Astrocyte (in vitro differentiated cells and primary cell): ENCODE measurements around the gene CTSF.

Experiments
- EZH2 ChIP-seq: IDR thresholded peaks from 2 replicates; pipeline ENCODE4 v1.6.1; 2012; ENCODE audit warnings: mild to moderate bottlenecking, low read length, inconsistent platforms; ENCODE audit not compliant: insufficient read depth
- TF ChIP-seq, protein P1 (sequence below): IDR thresholded peaks from 2 replicates; pipeline ENCODE4 v1.5.1; 2011; ENCODE audit warnings: low read depth, mild to moderate bottlenecking, inconsistent platforms, low read length, moderate library complexity; ENCODE audit not compliant: insufficient read depth

DNA sequence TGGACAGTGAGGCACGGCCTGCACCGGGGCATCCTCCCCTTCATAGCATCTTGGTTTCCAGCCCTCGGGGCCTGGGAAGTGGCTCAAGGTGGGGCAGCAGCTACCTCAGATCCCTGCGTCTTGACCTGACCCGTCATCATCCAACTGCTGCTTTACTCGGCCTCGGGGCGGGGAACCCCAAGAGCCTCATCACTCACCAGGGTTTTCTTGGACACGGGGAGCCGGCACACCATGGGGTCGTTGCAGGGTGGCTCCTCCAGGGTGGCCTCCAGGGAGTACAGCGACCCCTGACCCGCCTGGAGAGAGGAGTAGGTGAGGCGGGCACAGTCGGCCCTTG lies 651 bp downstream of the CTSF start:
- TF ChIP-seq, protein P1, sequence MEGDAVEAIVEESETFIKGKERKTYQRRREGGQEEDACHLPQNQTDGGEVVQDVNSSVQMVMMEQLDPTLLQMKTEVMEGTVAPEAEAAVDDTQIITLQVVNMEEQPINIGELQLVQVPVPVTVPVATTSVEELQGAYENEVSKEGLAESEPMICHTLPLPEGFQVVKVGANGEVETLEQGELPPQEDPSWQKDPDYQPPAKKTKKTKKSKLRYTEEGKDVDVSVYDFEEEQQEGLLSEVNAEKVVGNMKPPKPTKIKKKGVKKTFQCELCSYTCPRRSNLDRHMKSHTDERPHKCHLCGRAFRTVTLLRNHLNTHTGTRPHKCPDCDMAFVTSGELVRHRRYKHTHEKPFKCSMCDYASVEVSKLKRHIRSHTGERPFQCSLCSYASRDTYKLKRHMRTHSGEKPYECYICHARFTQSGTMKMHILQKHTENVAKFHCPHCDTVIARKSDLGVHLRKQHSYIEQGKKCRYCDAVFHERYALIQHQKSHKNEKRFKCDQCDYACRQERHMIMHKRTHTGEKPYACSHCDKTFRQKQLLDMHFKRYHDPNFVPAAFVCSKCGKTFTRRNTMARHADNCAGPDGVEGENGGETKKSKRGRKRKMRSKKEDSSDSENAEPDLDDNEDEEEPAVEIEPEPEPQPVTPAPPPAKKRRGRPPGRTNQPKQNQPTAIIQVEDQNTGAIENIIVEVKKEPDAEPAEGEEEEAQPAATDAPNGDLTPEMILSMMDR = no peak
- TF ChIP-seq EZH2 = no peak
